HEK293 (cell line): ENCODE data around the gene TMOD4.

Experiments
- CTCF ChIA-PET: fragments of 350-600 bp; formaldehyde crosslinking; extraction: SDS; loops from one replicate; lab custom pipeline; 2021; ENCODE audit warnings: antibody characterized with exemption; lab: Yijun Ruan, JAX
- POLR2A ChIA-PET: fragments of 300-600 bp; formaldehyde crosslinking; extraction: SDS; loops from one replicate; lab custom pipeline; 2020; ENCODE audit warnings: antibody characterized with exemption, inconsistent platforms; lab: Yijun Ruan, JAX
- H3K27ac ChIP-seq: fragments of 200-500 bp; sonication (Bioruptor generic); 2 replicates; pipeline ENCODE4 v1.5.1; 2014; ENCODE audit warnings: low read depth, low read length, control low read depth, inconsistent platforms; ENCODE audit errors: extremely low read depth
- H3K36me3 ChIP-seq, 2 experiments: fragments of 200-500 bp in 1 of 2; sonication (Bioruptor generic) in 1 of 2; 1 replicate in 1 of 2; 2 replicates in 1 of 2; pipeline ENCODE4 v1.5.1; 2014 to 2017; ENCODE audit warnings: inconsistent platforms in 2 of 2, low read length in 2 of 2; ENCODE audit not compliant: control insufficient read depth in 2 of 2, insufficient read depth in 1 of 2
- H3K4me1 ChIP-seq: fragments of 200-500 bp; sonication (Bioruptor generic); 2 replicates; pipeline ENCODE4 v1.5.1; 2014; ENCODE audit warnings: mild to moderate bottlenecking, low read length, inconsistent platforms; ENCODE audit not compliant: control insufficient read depth, insufficient read depth
- H3K4me3 ChIP-seq: 2 replicates; pipeline ENCODE4 v1.5.1; 2011; ENCODE audit warnings: low read depth, mild to moderate bottlenecking, control low read depth, low read length, moderate library complexity
- H3K9me3 ChIP-seq: fragments of 200-500 bp; sonication (Bioruptor generic); 2 replicates; pipeline ENCODE4 v1.5.1; 2014; ENCODE audit warnings: low read depth, low read length, inconsistent platforms; ENCODE audit not compliant: control insufficient read depth, insufficient read depth
- CTCF ChIP-seq: fragments of 450-650 bp; formaldehyde crosslinking; IDR thresholded peaks from 2 replicates; pipeline ENCODE4 v1.5.1; 2016; ENCODE audit warnings: missing biosample characterization, missing genetic modification characterization
- GLIS1 ChIP-seq: fragments of 450-650 bp; formaldehyde crosslinking; IDR thresholded peaks from 2 replicates; pipeline ENCODE4 v1.5.1; 2016; ENCODE audit warnings: missing biosample characterization, missing genetic modification characterization
- PRDM10 ChIP-seq: fragments of 450-650 bp; formaldehyde crosslinking; IDR thresholded peaks from 2 replicates; pipeline ENCODE4 v1.5.1; 2016; ENCODE audit warnings: missing biosample characterization, missing genetic modification characterization
- REST ChIP-seq: fragments of 450-650 bp; formaldehyde crosslinking; IDR thresholded peaks from 2 replicates; pipeline ENCODE4 v1.5.1; 2016; ENCODE audit warnings: missing biosample characterization, missing genetic modification characterization
- ZBTB11 ChIP-seq: fragments of 450-650 bp; formaldehyde crosslinking; conservative IDR thresholded peaks from 2 replicates; pipeline ENCODE4 v1.5.1; 2016; ENCODE audit warnings: low read depth, missing biosample characterization, missing genetic modification characterization
- ZBTB48 ChIP-seq: fragments of 450-650 bp; formaldehyde crosslinking; IDR thresholded peaks from 2 replicates; pipeline ENCODE4 v1.5.1; 2016; ENCODE audit warnings: missing biosample characterization, missing genetic modification characterization
- ZFP37 ChIP-seq: fragments of 450-650 bp; formaldehyde crosslinking; IDR thresholded peaks from 2 replicates; pipeline ENCODE4 v1.5.1; 2016; ENCODE audit warnings: missing biosample characterization, missing genetic modification characterization
- ZNF202 ChIP-seq: fragments of 450-650 bp; formaldehyde crosslinking; IDR thresholded peaks from 2 replicates; pipeline ENCODE4 v1.5.1; 2016; ENCODE audit warnings: missing biosample characterization, missing genetic modification characterization, borderline replicate concordance
- ZNF24 ChIP-seq: fragments of 450-650 bp; formaldehyde crosslinking; IDR thresholded peaks from 2 replicates; pipeline ENCODE4 v1.5.1; 2016; ENCODE audit warnings: missing biosample characterization, missing genetic modification characterization
- ZNF341 ChIP-seq: fragments of 450-650 bp; formaldehyde crosslinking; IDR thresholded peaks from 2 replicates; pipeline ENCODE4; 2016; ENCODE audit warnings: low read depth, missing biosample characterization, missing genetic modification characterization
- ZNF449 ChIP-seq: fragments of 450-650 bp; formaldehyde crosslinking; IDR thresholded peaks from 2 replicates; pipeline ENCODE4 v1.5.1; 2017; ENCODE audit warnings: missing biosample characterization, mild to moderate bottlenecking, missing genetic modification characterization, moderate library complexity
- ZNF571 ChIP-seq: fragments of 450-650 bp; formaldehyde crosslinking; IDR thresholded peaks from 2 replicates; pipeline ENCODE4 v1.5.0; 2017; ENCODE audit warnings: missing biosample characterization, missing genetic modification characterization
- ZNF777 ChIP-seq: fragments of 450-650 bp; formaldehyde crosslinking; IDR thresholded peaks from 2 replicates; pipeline ENCODE4 v1.5.1; 2017; ENCODE audit warnings: missing biosample characterization, missing genetic modification characterization, borderline replicate concordance
- ZNF785 ChIP-seq: fragments of 450-650 bp; formaldehyde crosslinking; IDR thresholded peaks from 2 replicates; pipeline ENCODE4 v1.5.1; 2016; ENCODE audit warnings: missing biosample characterization, missing genetic modification characterization

The TMOD4 gene

GRCh38 chr1:151144474-151145303 is 31.1 kb downstream of the TMOD4 start:
- no peaks in the 10 kb centered on the region for H3K9me3 ChIP-seq
- peaks cover 0 to 12% of the 10 kb centered on the region in 2 experiments; a peak in 1 of 3 replicates for H3K36me3 ChIP-seq
- H3K4me3 ChIP-seq = no peak overlapping the region
- TF ChIP-seq ZNF449 (tag by site-specific recombination) = peak; percentile 100
- TF ChIP-seq ZNF24 = no peak
- TF ChIP-seq REST (tag by site-specific recombination) = peak; percentile 68
- TF ChIP-seq ZBTB48 = no peak
- H3K27ac ChIP-seq = no peak overlapping the region
- ChIA-PET POLR2A (interaction anchor here (1.1 kb wide), 1 partner anchor 11 kb away, joined by 3 read pairs; no protein-coding TSS in a partner anchor), CTCF (interaction anchor here (0.6 to 2.0 kb wide), 4 partner anchors 9 to 45 kb away, joined by 3 to 9 read pairs (median 4); no protein-coding TSS in a partner anchor)
- peaks cover 3% of the 10 kb centered on the region; the same call in 1 of the 2 replicates for H3K4me1 ChIP-seq

- Histone ChIP-seq H3K4me3 (no peak overlapping the region), H3K9me3 (no peaks in the 10 kb centered on the region), H3K36me3 (peaks cover 0 to 19% of the 10 kb centered on the region in 2 experiments; a peak in 1 of 3 replicates), H3K4me1 (peaks cover 3% of the 10 kb centered on the region; the same call in 1 of the 2 replicates), H3K27ac (no peak overlapping the region)
- CTCF ChIA-PET = interaction anchor here (0.7 to 2.0 kb wide), 3 partner anchors 9 to 44 kb away, joined by 3 to 9 read pairs (median 4); no protein-coding TSS in a partner anchor
- TF ChIP-seq ZNF341 (tag by site-specific recombination) (peak; percentile 57; the same call in 1 of the 2 replicates), ZNF202 (tag by site-specific recombination) (no peak)
- POLR2A ChIA-PET = interaction anchor here (1.1 kb wide), 1 partner anchor 12 kb away, joined by 3 read pairs; no protein-coding TSS in a partner anchor
Measured at GRCh38 chr1:151143986-151144385, 31.8 kb downstream of the TMOD4 start.

- H3K4me3 ChIP-seq = no peak overlapping the region
- POLR2A ChIA-PET = no interaction called here
- H3K9me3 ChIP-seq = no peaks in the 10 kb centered on the region
- no peak overlapping the region for H3K27ac ChIP-seq
- H3K4me1 ChIP-seq = peaks cover 3% of the 10 kb centered on the region; the same call in 1 of the 2 replicates
- CTCF ChIA-PET = interaction anchor here (1.7 to 2.0 kb wide), 2 partner anchors 12 to 43 kb away, joined by 4 to 9 read pairs; no protein-coding TSS in a partner anchor
- H3K36me3 ChIP-seq = peaks cover 0 to 25% of the 10 kb centered on the region in 2 experiments; a peak in 1 of 3 replicates
- TF ChIP-seq ZNF571 (no peak), ZNF785 (tag by site-specific recombination) (no peak), ZFP37 (tag by site-specific recombination) (no peak), ZBTB11 (no peak), ZNF777 (tag by site-specific recombination) (no peak), GLIS1 (tag by site-specific recombination) (no peak), PRDM10 (tag by site-specific recombination) (no peak), CTCF (tag by site-specific recombination) (no peak)
Measured at GRCh38 chr1:151143057-151143435, 32.7 kb downstream of the TMOD4 start.
